Raji (cell line): Measurements from ENCODE around the gene DHX38.

Experiments used
- POLR2A ChIP-seq: IDR thresholded peaks from 2 replicates; pipeline ENCODE4 v1.6.1; 2011; ENCODE audit warnings: low read depth, low read length, control low read depth; ENCODE audit not compliant: insufficient read depth

Gene DHX38

GRCh38 chr16:72129976-72130656 lies 36.5 kb downstream of the DHX38 start:
- no peak for TF ChIP-seq POLR2A

GRCh38 chr16:72131036-72131435 lies 37.4 kb downstream of the DHX38 start:
- no peak for TF ChIP-seq POLR2A

DNA sequence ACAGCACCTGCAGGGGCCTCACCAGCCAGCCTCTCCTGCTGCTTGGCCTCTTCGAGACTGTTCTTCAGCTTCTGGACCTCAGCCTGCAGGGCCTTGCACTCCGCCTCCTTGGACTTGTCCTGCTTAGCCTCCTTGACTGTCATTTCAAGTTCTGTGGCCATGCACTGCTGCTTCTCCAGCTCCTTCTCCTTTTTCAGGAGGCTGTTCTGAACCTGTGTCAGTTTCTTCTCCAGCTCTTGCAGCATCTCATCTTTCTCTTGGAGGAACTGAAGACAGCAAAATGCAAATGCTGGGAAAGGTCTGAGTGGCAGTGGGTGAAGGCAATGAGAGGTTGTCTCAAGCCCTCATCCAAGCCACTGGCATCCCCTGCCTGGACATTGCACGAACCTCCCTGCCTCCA lies 39.1 kb downstream of the DHX38 start:
- no peak for TF ChIP-seq POLR2A

GRCh38 chr16:72134507-72134906 lies 40.9 kb downstream of the DHX38 start:
- TF ChIP-seq POLR2A, result no peak

DNA sequence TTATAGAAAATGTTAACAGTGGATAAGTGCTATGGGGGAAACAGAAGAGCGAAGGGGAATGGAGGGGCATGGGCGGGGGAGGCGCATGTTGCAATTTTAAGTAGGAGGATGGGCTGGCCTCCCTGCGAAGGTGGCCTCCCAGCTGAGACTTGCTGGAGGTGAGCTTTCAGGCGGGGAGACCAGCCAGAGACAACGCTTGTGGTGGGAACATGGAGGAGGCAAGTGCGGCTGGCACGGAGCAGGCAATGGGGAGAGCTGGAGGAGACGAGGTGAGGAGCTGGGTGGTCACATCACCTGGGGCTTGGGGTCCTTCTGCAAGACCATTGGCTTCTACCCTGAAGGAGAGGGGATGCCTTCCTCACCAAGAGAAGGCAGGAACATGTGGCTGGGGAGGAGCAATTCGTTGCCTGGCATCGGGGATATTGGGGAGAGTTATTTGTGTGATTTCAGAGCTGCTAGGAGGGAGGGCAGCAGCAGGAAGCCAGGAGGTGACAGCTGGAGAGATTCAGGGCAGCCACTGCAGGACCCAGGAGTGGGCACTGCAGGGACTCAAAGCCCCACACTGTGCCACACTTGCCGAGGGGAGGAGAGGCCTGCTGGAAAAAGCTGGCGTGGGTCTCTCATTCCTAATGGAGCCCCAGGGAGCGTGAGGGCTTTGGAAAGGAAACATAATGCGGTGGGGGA lies 43.9 kb downstream of the DHX38 start:
- no peak for TF ChIP-seq POLR2A

GRCh38 chr16:72138064-72138572 lies 44.5 kb downstream of the DHX38 start:
- TF ChIP-seq POLR2A, result no peak

DNA sequence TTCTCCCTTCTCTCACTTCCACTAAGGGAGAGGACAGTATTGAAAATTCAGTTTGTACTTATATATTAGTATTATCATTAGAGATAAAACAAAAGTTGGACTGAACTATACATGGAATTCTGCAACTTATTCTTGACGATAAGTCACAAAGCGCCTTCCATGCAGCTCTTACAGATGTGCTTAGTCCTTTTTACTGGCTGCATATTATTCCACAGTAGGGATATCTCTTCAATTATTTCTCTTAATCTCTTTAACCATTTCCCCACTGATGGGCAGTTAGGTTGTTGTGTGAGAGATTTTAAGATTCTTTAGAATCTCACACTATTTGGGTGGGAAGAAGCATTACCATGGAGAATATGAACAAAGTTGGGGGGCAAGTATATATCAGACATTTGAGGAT lies 46.3 kb downstream of the DHX38 start:
- TF ChIP-seq POLR2A, result no peak

- no peak for TF ChIP-seq POLR2A
Measured at GRCh38 chr16:72142476-72142875, 48.8 kb downstream of the DHX38 start.

DNA sequence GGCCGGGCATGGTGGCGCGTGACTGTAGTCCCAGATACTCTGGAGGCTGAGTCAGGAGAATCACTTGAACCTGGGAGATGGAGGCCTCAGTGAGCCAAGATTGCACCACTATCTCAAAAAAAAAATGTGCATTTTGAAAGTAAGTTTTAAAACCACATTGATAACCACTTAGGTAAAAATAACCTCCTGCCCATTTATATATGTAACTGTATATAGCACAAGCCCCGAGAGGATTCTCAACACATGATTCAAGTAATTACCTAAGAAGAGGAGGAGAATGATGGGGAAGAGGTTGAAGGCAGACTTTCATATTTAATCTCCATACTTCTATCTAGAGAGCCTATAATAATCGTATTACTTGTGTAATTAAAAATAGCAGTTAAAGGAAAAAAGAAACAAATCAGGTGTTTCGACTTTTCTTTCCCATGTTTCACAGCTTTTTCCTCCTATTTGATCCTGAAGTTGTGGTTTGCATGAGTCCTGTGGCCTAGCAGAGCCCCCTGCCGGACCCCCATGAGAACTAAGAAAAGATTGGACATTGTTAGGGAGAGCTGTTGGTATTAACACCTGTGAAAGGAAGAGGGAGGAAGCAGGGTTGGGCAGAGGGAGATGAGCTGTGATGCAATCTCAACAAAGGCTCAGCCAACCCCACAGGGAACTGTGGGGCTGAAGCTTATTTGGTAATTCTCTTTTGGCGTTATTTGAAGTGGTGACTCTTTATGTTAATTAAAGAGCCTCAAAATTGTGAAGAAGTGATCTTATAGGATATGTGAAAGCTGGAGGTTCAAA lies 56.2 kb downstream of the DHX38 start:
- TF ChIP-seq POLR2A, result no peak

DNA sequence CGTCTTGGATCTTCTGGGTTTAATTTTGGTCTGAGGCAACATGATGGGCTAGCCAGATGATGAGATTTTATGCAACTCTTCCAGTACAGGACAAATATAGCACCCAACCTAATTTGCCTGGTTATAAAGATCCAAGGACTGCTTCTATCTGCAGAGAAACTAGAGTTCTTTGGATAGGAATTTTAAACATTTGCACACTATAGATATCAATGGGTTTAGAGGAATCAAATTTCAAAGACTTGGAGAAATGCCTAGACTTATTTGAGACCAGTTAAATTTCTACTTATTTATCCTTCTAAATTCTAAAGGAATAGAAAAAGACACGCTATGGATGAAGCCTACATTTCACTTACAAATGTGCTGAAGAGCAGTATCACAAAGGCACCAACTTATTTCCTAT lies 65.7 kb downstream of the DHX38 start:
- no peak for TF ChIP-seq POLR2A

DNA sequence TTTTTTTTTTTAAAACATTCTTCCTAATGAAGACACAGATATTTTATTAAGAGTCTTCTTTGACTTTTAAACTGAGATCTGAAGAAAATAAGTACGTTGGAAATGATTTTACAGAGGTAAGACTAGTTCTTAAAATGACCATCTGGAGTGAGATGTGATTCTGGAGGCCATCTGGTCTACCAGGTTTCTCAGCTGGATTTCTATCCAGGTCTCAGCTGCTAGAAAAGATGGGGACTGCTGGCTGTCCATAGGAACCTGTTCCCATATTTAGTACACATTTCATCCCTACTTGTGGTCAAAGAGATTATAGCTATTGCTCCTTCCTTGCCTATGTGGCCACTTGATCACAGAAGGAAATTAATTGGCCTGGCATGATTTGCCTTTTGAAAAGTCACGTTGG lies 66.2 kb downstream of the DHX38 start:
- TF ChIP-seq POLR2A, result no peak

DNA sequence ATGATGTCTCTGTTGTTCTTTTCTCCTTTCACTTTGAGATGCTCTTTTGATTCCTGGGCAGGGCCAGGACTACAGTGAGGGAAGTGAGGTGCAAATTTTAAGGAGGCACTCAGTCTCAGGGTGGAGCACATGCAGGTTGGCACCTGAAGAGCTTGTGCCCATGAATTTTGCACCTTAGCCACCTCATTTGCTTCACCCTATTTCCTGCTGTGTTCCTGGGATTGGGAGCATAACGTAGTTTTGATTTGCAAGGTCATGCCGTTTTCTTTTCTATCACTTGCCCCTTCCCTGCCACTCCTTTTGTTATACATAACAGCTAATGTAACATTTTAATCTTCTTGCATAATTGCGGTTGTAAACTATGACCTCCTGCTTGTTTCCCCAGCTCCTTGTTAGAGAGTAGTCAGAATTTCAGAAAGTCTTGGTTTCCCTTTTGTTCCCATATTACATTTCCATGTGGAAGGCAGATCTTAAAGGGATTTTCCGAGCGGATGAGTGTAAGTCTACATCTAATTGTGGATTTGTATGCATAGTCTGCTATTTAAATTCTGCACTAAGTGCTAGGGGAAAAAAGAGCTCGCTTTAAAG lies 68.6 kb downstream of the DHX38 start:
- TF ChIP-seq POLR2A, result no peak
